HepG2 (cell line): ENCODE measurements around the gene RPUSD2. TPM values are rescaled to one million over a fixed set of nuclear protein-coding genes. Genes with fewer than 3 reads are reported as not detected.

Source experiments
- ATAC-seq: fragments of 200-7000 bp; cut with Tn5 transposase; 3 replicates; pipeline ENCODE4 v1.9.1; 2020; ENCODE audit warnings: mild to moderate bottlenecking, moderate library complexity
- BruUV-seq: library from RNA; stranded (reverse); fragments of 400-500 nt; replicated peaks from 2 replicates; lab custom pipeline; 2021; lab: Mats Ljungman, UMichigan
- CTCF ChIA-PET: fragments of 300-600 bp; formaldehyde crosslinking; extraction: SDS; loops from one replicate; lab custom pipeline; 2021; ENCODE audit warnings: low total read pairs, inconsistent platforms, low intra/inter-chr PET ratio; lab: Yijun Ruan, JAX
- POLR2A ChIA-PET: fragments of 350-600 bp; sonication (Branson Sonifier 250); formaldehyde crosslinking; loops from one replicate; lab custom pipeline; 2020; ENCODE audit warnings: antibody characterized with exemption, inconsistent platforms; lab: Yijun Ruan, JAX
- DNase-seq: peaks from one replicate; pipeline ENCODE4 v3.0.0-alpha.2; 2015; ENCODE audit warnings: low spot score
- FAIRE-seq: peaks from 3 replicates; lab custom pipeline; 2011; peaks lifted over from hg19 to GRCh38; lab: Jason Lieb, UNC
- H2AFZ ChIP-seq: one replicate; pipeline ENCODE4 v1.6.1; 2011; ENCODE audit warnings: low read length, inconsistent platforms
- H3K27ac ChIP-seq: fragments of 300-600 bp; 3 replicates; pipeline ENCODE4 v1.8.0; 2011; ENCODE audit warnings: mixed run types, mild to moderate bottlenecking, mixed read lengths, low read length, inconsistent platforms; ENCODE audit not compliant: insufficient read depth; ENCODE audit errors: extremely low read length
- H3K27me3 ChIP-seq, 2 experiments: fragments of 200-600 bp in 1 of 2; 2 replicates in 1 of 2; 3 replicates in 1 of 2; pipeline versions ENCODE4 v1.6.0 to v1.8.0; 2011; ENCODE audit warnings: low read length in 2 of 2, mild to moderate bottlenecking in 2 of 2, moderate library complexity in 2 of 2, inconsistent platforms in 1 of 2; ENCODE audit not compliant: insufficient read depth in 2 of 2, control insufficient read depth in 1 of 2
- H3K36me3 ChIP-seq, 2 experiments: fragments of 200-600 bp in 1 of 2; replicated peaks in 1 of 2; 2 replicates in 1 of 2; 3 replicates in 1 of 2; pipeline versions ENCODE4 v1.5.1 to v1.8.0; 2011; ENCODE audit warnings: low read length in 2 of 2, inconsistent platforms in 1 of 2; ENCODE audit not compliant: insufficient read depth in 2 of 2, control insufficient read depth in 1 of 2
- H3K4me1 ChIP-seq: 2 replicates; pipeline ENCODE4 v1.5.1; 2012; ENCODE audit warnings: low read length, inconsistent platforms; ENCODE audit not compliant: insufficient read depth
- H3K4me2 ChIP-seq: 2 replicates; pipeline ENCODE4 v1.6.0; 2011; ENCODE audit warnings: low read depth, low read length, inconsistent platforms
- H3K4me3 ChIP-seq, 3 experiments: fragments of 200-600 bp in 1 of 3; sonication (generic), shearing (Covaris generic) in 1 of 3; replicated peaks in 1 of 3; 2 replicates each; pipeline ENCODE4 v1.5.1; 2011 to 2016; ENCODE audit warnings: low read length in 3 of 3, inconsistent platforms in 2 of 3, low read depth in 2 of 3, mild to moderate bottlenecking in 2 of 3, control low read depth in 1 of 3, mixed read lengths in 1 of 3; ENCODE audit not compliant: insufficient read depth in 1 of 3
- H3K79me2 ChIP-seq: one replicate; pipeline ENCODE4 v1.6.1; 2011; ENCODE audit warnings: low read length, inconsistent platforms; ENCODE audit not compliant: insufficient read depth
- H3K9ac ChIP-seq: 2 replicates; pipeline ENCODE4 v1.6.0; 2011; ENCODE audit warnings: mild to moderate bottlenecking, low read depth, low read length, inconsistent platforms; ENCODE audit not compliant: insufficient read depth
- H3K9me3 ChIP-seq: 2 replicates; pipeline ENCODE4 v1.5.1; 2012; ENCODE audit warnings: mild to moderate bottlenecking, low read length
- H4K20me1 ChIP-seq: 2 replicates; pipeline ENCODE4 v1.6.0; 2011; ENCODE audit warnings: inconsistent platforms, mild to moderate bottlenecking, low read length, moderate library complexity; ENCODE audit not compliant: insufficient read depth
- DMAP1 ChIP-seq: IDR thresholded peaks from 2 replicates; pipeline ENCODE4 v1.6.1; 2016
- FOXK2 ChIP-seq: fragments of 450-650 bp; IDR thresholded peaks from 2 replicates; pipeline ENCODE4 v1.6.1; 2016
- GPN1 ChIP-seq: sonication (generic); formaldehyde crosslinking; IDR thresholded peaks from 2 replicates; pipeline ENCODE4 v1.5.1; 2020; ENCODE audit warnings: missing genetic modification reagents, borderline replicate concordance
- HDAC6 ChIP-seq: fragments of 200-600 bp; sonication (generic); IDR thresholded peaks from 2 replicates; pipeline ENCODE4 v1.7.0; 2017; ENCODE audit warnings: mild to moderate bottlenecking, antibody characterized with exemption, low read length, low read depth
- HMGXB3 ChIP-seq: sonication (generic); formaldehyde crosslinking; IDR thresholded peaks from 2 replicates; pipeline ENCODE4 v1.4.0; 2020; ENCODE audit warnings: missing genetic modification reagents, borderline replicate concordance
- MLXIP ChIP-seq: sonication (generic); formaldehyde crosslinking; IDR thresholded peaks from 2 replicates; pipeline ENCODE4 v1.9.0; 2021; ENCODE audit warnings: missing genetic modification reagents, borderline replicate concordance
- NCOA1 ChIP-seq: sonication (generic); formaldehyde crosslinking; IDR thresholded peaks from 2 replicates; pipeline ENCODE4 v1.9.0; 2021; ENCODE audit warnings: missing genetic modification reagents
- NR2F1 ChIP-seq, 2 experiments: fragments of 450-650 bp in 1 of 2; formaldehyde crosslinking in 1 of 2; IDR thresholded peaks; 2 replicates each; pipeline versions ENCODE4 v1.5.0 to v1.6.1; 2016 to 2020; ENCODE audit warnings: mild to moderate bottlenecking in 1 of 2, missing compliant biosample characterization in 1 of 2, missing genetic modification reagents in 1 of 2, moderate library complexity in 1 of 2
- SNRNP70 ChIP-seq: fragments of 200-400 bp; formaldehyde crosslinking; IDR thresholded peaks from 2 replicates; pipeline ENCODE4 v1.6.1; 2017; ENCODE audit warnings: mild to moderate bottlenecking, low read depth, low read length, moderate library complexity
- SRSF1 ChIP-seq: fragments of 200-400 bp; formaldehyde crosslinking; optimal IDR thresholded peaks from 2 replicates; pipeline ENCODE3; 2017; ENCODE audit warnings: mild to moderate bottlenecking, low read depth, low read length, moderate library complexity
- TBX3 ChIP-seq: fragments of 450-650 bp; IDR thresholded peaks from 2 replicates; pipeline ENCODE4 v1.6.1; 2017; ENCODE audit warnings: antibody characterized with exemption, mild to moderate bottlenecking, inconsistent platforms, borderline replicate concordance
- TRIM24 ChIP-seq: sonication (generic); formaldehyde crosslinking; IDR thresholded peaks from 2 replicates; pipeline ENCODE4 v1.8.0; 2022; ENCODE audit warnings: mild to moderate bottlenecking, missing genetic modification reagents
- U2AF2 ChIP-seq: fragments of 200-400 bp; formaldehyde crosslinking; IDR thresholded peaks from 2 replicates; pipeline ENCODE4 v1.6.1; 2017; ENCODE audit warnings: low read depth, mild to moderate bottlenecking, low read length
- ZBTB1 ChIP-seq: sonication (generic); formaldehyde crosslinking; IDR thresholded peaks from 2 replicates; pipeline ENCODE4 v1.4.0; 2020; ENCODE audit warnings: missing genetic modification reagents, borderline replicate concordance
- ZBTB3 ChIP-seq: sonication (generic); formaldehyde crosslinking; IDR thresholded peaks from 2 replicates; pipeline ENCODE4 v1.4.0; 2020; ENCODE audit warnings: low read depth, mild to moderate bottlenecking, moderate library complexity, missing genetic modification reagents, borderline replicate concordance
- ZNF234 ChIP-seq: sonication (generic); formaldehyde crosslinking; conservative IDR thresholded peaks from 2 replicates; pipeline ENCODE4 v1.5.1; 2020; ENCODE audit warnings: mild to moderate bottlenecking, missing genetic modification reagents
- ZNF577 ChIP-seq: sonication (generic); formaldehyde crosslinking; IDR thresholded peaks from 2 replicates; pipeline ENCODE4 v1.4.0; 2020; ENCODE audit warnings: mild to moderate bottlenecking, low read depth, missing genetic modification reagents, borderline replicate concordance
- ZNF7 ChIP-seq: IDR thresholded peaks from 2 replicates; pipeline ENCODE4 v1.6.1; 2016; ENCODE audit warnings: missing biosample characterization, missing genetic modification reagents
- WGBS: methylation state at CpG from one replicate; pipeline ENCODE4 v1.1.6; 2017; ENCODE audit warnings: low lambda C conversion rate; 5-methylcytosine and 5-hydroxymethylcytosine counted together
- in situ Hi-C: cut with HindIII; loops from 2 replicates; pipeline ENCODE4 v1.10.0; 2017; ENCODE audit warnings: low pct_unique_long_range_greater_than_20kb; ENCODE audit not compliant: extremely low pct_ligation_motif_present
- intact Hi-C: fragments of 100-400 bp; cut with micrococcal nuclease; formaldehyde crosslinking; loops from one replicate; pipeline ENCODE4 v1.10.0; 2022; ENCODE audit not compliant: unreplicated experiment
- polyA plus RNA-seq, 8 experiments: library from polyadenylated mRNA; depleted of rRNA in 3 of 8; stranded (reverse) in 7 of 8; unstranded in 1 of 8; fragments of >200 nt; fragmentation: Illumina TruSeq in 4 of 8; extraction: Trizol in 4 of 8; gene quantifications; 2 replicates each; pipeline versions ENCODE4 v1.2.1 to v1.2.3, GENCODE V29; 2011 to 2016; ENCODE audit warnings: low read depth in 4 of 8, missing spikeins in 1 of 8, mixed read lengths in 1 of 8; ENCODE audit not compliant: insufficient read depth in 1 of 8
- total RNA-seq, 5 experiments: library from RNA; depleted of rRNA; stranded (reverse); fragments of >200 nt; fragmentation: Illumina TruSeq; extraction: Trizol; gene quantifications; 2 replicates each; pipeline ENCODE4 v1.2.3, GENCODE V29; 2016; ENCODE audit warnings: low read depth in 1 of 5

The RPUSD2 gene
- total and polyA plus RNA-seq, 2 of the 13 experiments (the other 11 are each of a cell fraction or from before 2014, with no cell fraction given) = 8.6 to 14.5 TPM

- TF ChIP-seq MLXIP (CRISPR knock-in tag) (no peak), ZNF577 (CRISPR knock-in tag) (no peak)
Measured at GRCh38 chr15:40598672-40599071, 29.6 kb downstream of the RPUSD2 start (continued).

GRCh38 chr15:40600956-40601355 is 31.9 kb downstream of the RPUSD2 start:
- H3K9me3 ChIP-seq = no peaks in the 10 kb centered on the region
- DNase-seq (no peak), FAIRE-seq (no peak), ATAC-seq (no peak)
- no peaks in the 10 kb centered on the region for H4K20me1 ChIP-seq
- no peak overlapping the region for H3K27ac ChIP-seq
- no peak overlapping the region for H2AFZ ChIP-seq
- H3K36me3 ChIP-seq = peaks cover 1 to 7% of the 10 kb centered on the region in 2 experiments; a peak in 3 of 5 replicates
- no peak overlapping the region for H3K9ac ChIP-seq
- intact Hi-C loops = no loop called here
- no peak overlapping the region for H3K4me3 ChIP-seq
- ChIA-PET CTCF (no interaction called here), POLR2A (no interaction called here)
- H3K4me2 ChIP-seq = no peak overlapping the region
- 96% methylated on average over 12 of the region's 12 CpGs for WGBS
- in situ Hi-C loops = no loop called here
- no peak for TF ChIP-seq U2AF2
- TF ChIP-seq HDAC6 = no peak
- no peak for TF ChIP-seq ZBTB1 (CRISPR knock-in tag)
- no peak for TF ChIP-seq NR2F1 (CRISPR knock-in tag; IDR thresholded peaks at IDR 0.05)
- no peak for TF ChIP-seq ZNF577 (CRISPR knock-in tag)
- TF ChIP-seq HMGXB3 (CRISPR knock-in tag) = no peak
- TF ChIP-seq ZBTB3 (CRISPR knock-in tag) = no peak
- no peak for TF ChIP-seq ZNF7 (CRISPR knock-in tag)
- no peak for TF ChIP-seq TBX3
- TF ChIP-seq SRSF1 = no peak
- no peak for TF ChIP-seq FOXK2
- TF ChIP-seq GPN1 (CRISPR knock-in tag) = no peak
- no peak for TF ChIP-seq NCOA1 (CRISPR knock-in tag)
- no peak for TF ChIP-seq SNRNP70
- no peak for TF ChIP-seq TRIM24 (CRISPR knock-in tag)
- no peak for TF ChIP-seq ZNF234 (CRISPR knock-in tag)
- no peak for TF ChIP-seq DMAP1
- H3K4me1 ChIP-seq = peaks cover 12% of the 10 kb centered on the region; the same call in 1 of the 2 replicates
- no TSS peak for BruUV-seq
- H3K27me3 ChIP-seq = no peaks in the 10 kb centered on the region
- H3K79me2 ChIP-seq = peaks cover 49% of the 10 kb centered on the region
